GM12878 (cell line): Measurements from ENCODE around the gene SF3B6. TPM values are rescaled to one million over a fixed set of nuclear protein-coding genes. Genes with fewer than 3 reads are reported as not detected.

ENCODE experiments used
- CHD2 ChIP-seq: IDR thresholded peaks from 2 replicates; pipeline ENCODE4 v1.6.1; 2011; ENCODE audit warnings: low read depth, low read length, improper control_type of control experiment, borderline replicate concordance
- EZH2 ChIP-seq: IDR thresholded peaks from 2 replicates; pipeline ENCODE4 v1.6.1; 2012; ENCODE audit warnings: low read depth, mild to moderate bottlenecking, control low read depth, inconsistent platforms, low read length, borderline replicate concordance; ENCODE audit not compliant: control insufficient read depth
- IKZF2 ChIP-seq, 2 experiments: fragments of 450-650 bp; IDR thresholded peaks; 2 replicates each; pipeline ENCODE4 v1.6.1; 2017; ENCODE audit warnings: mild to moderate bottlenecking in 2 of 2, moderate library complexity in 2 of 2
- KAT2A ChIP-seq: conservative IDR thresholded peaks from 2 replicates; pipeline ENCODE4 v1.6.1; 2011; ENCODE audit warnings: low read depth, low read length; ENCODE audit not compliant: control insufficient read depth
- SRF ChIP-seq, 2 experiments: IDR thresholded peaks; 2 replicates each; pipeline ENCODE4 v1.6.1; 2011; ENCODE audit warnings: low read depth in 2 of 2, low read length in 2 of 2, mild to moderate bottlenecking in 1 of 2, moderate library complexity in 1 of 2
- ZNF207 ChIP-seq: fragments of 450-650 bp; IDR thresholded peaks from 2 replicates; pipeline ENCODE4 v1.6.1; 2014; ENCODE audit warnings: antibody characterized with exemption, mild to moderate bottlenecking, borderline replicate concordance
- polyA plus RNA-seq, 11 experiments: library from polyadenylated mRNA; depleted of rRNA in 4 of 11; unstranded in 6 of 11; stranded (reverse) in 5 of 11; fragments of >200 nt; fragmentation: Nextera tagmentation in 4 of 11; fragmentation: Illumina TruSeq in 1 of 11; extraction: Ambion mirVana in 4 of 11; extraction: Trizol in 1 of 11; gene quantifications; 1 replicate in 1 of 11; 2 replicates in 10 of 11; pipeline versions ENCODE4 v1.2.1 to v1.2.3, GENCODE V29; 2011 to 2016; ENCODE audit warnings: inconsistent platforms in 2 of 11, missing spikeins in 2 of 11, low read depth in 1 of 11
- total RNA-seq, 4 experiments: library from RNA; depleted of rRNA in 3 of 4; stranded (reverse); fragments of >200 nt in 3 of 4; fragmentation: Illumina TruSeq in 1 of 4; extraction: Trizol in 1 of 4; gene quantifications; 2 replicates each; pipeline versions ENCODE4 v1.2.1 to v1.2.3, GENCODE V29; 2013 to 2021
- TF ChIP-seq, protein P1 (sequence below): fragments of 450-650 bp; formaldehyde crosslinking; IDR thresholded peaks from 2 replicates; pipeline ENCODE4 v1.5.0; 2022; ENCODE audit warnings: mild to moderate bottlenecking, missing genetic modification characterization
- TF ChIP-seq, protein P2 (sequence below): fragments of 450-650 bp; IDR thresholded peaks from 2 replicates; pipeline ENCODE4 v1.6.1; 2018; ENCODE audit warnings: mild to moderate bottlenecking, low read depth, moderate library complexity; ENCODE audit not compliant: partially characterized antibody
- TF ChIP-seq, protein P3 (sequence below): fragments of 450-650 bp; IDR thresholded peaks from 2 replicates; pipeline ENCODE4 v1.6.1; 2016; ENCODE audit warnings: mild to moderate bottlenecking
- TF ChIP-seq, protein P4 (sequence below): fragments of 450-650 bp; IDR thresholded peaks from 2 replicates; pipeline ENCODE4 v1.6.1; 2018; ENCODE audit warnings: borderline replicate concordance, mild to moderate bottlenecking; ENCODE audit not compliant: partially characterized antibody
- TF ChIP-seq, protein P5 (sequence below): fragments of 450-650 bp; IDR thresholded peaks from 2 replicates; pipeline ENCODE4 v1.6.1; 2017; ENCODE audit warnings: mild to moderate bottlenecking, moderate library complexity

SF3B6 gene
- total and polyA plus RNA-seq, 10 of the 15 experiments (the other 5 are each of a cell fraction or from before 2014, with no cell fraction given), result 118 to 584 (median 270) TPM

DNA sequence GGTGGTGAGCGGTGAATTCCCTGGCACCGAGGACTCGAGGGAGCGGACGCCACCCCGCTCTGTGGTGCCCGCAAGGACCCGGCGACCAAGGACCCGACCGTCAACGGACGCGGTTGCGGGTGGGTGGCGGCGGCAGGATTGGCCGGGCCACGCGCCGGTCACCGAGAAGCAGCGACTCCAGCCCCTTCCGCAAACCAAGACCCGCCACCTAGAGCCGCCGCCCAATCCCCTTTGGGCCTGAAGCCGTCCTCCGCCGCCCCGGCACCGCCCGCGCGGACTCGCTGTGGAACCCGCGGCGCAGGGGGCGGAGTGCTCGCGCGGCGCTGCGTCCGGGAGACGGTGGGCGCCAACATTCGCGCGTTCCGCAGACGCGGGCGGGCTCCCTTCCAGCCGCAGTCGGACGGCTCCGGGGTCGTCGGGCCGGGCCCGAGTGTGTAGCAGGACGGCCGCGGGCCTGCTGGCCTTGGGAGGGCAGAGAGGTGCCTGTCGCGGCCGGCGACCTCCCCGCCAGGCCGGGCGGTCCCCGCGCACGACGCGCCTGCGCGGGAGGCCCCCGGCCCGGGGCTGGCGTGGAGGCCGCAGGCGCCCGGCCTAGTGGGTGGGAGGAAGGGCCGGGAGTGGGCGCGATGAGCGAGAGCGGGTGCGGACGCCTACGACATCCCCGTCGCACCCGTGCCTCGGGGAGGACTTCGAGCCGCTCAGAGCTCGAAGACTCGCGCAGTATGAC, 47.2 kb upstream of the SF3B6 start, which contains the start of the genes FAM228B and PFN4 (continued):
- TF ChIP-seq, protein P1, sequence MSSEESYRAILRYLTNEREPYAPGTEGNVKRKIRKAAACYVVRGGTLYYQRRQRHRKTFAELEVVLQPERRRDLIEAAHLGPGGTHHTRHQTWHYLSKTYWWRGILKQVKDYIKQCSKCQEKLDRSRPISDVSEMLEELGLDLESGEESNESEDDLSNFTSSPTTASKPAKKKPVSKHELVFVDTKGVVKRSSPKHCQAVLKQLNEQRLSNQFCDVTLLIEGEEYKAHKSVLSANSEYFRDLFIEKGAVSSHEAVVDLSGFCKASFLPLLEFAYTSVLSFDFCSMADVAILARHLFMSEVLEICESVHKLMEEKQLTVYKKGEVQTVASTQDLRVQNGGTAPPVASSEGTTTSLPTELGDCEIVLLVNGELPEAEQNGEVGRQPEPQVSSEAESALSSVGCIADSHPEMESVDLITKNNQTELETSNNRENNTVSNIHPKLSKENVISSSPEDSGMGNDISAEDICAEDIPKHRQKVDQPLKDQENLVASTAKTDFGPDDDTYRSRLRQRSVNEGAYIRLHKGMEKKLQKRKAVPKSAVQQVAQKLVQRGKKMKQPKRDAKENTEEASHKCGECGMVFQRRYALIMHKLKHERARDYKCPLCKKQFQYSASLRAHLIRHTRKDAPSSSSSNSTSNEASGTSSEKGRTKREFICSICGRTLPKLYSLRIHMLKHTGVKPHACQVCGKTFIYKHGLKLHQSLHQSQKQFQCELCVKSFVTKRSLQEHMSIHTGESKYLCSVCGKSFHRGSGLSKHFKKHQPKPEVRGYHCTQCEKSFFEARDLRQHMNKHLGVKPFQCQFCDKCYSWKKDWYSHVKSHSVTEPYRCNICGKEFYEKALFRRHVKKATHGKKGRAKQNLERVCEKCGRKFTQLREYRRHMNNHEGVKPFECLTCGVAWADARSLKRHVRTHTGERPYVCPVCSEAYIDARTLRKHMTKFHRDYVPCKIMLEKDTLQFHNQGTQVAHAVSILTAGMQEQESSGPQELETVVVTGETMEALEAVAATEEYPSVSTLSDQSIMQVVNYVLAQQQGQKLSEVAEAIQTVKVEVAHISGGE, result no peak
- TF ChIP-seq ZNF207 (0 out of 2 replicates have a peak, but pooled peaks have one; percentile 62), SRF (IDR thresholded peaks at IDR 0.05; ENCODE audit: low read depth in 2 of 2, low read length in 2 of 2) (0 out of 4 replicates have a peak, but pooled peaks of 1 of the 2 experiments have one; percentile 6), KAT2A (no peak), EZH2 (no peak), CHD2 (peak; percentile 73), IKZF2 (IDR thresholded peaks at IDR 0.05) (peak in 1 of 2 experiments; percentile 2; a peak in 1 of 4 replicates)
- TF ChIP-seq, protein P2, sequence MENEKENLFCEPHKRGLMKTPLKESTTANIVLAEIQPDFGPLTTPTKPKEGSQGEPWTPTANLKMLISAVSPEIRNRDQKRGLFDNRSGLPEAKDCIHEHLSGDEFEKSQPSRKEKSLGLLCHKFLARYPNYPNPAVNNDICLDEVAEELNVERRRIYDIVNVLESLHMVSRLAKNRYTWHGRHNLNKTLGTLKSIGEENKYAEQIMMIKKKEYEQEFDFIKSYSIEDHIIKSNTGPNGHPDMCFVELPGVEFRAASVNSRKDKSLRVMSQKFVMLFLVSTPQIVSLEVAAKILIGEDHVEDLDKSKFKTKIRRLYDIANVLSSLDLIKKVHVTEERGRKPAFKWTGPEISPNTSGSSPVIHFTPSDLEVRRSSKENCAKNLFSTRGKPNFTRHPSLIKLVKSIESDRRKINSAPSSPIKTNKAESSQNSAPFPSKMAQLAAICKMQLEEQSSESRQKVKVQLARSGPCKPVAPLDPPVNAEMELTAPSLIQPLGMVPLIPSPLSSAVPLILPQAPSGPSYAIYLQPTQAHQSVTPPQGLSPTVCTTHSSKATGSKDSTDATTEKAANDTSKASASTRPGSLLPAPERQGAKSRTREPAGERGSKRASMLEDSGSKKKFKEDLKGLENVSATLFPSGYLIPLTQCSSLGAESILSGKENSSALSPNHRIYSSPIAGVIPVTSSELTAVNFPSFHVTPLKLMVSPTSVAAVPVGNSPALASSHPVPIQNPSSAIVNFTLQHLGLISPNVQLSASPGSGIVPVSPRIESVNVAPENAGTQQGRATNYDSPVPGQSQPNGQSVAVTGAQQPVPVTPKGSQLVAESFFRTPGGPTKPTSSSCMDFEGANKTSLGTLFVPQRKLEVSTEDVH, result peak; percentile 4
- TF ChIP-seq, protein P3, sequence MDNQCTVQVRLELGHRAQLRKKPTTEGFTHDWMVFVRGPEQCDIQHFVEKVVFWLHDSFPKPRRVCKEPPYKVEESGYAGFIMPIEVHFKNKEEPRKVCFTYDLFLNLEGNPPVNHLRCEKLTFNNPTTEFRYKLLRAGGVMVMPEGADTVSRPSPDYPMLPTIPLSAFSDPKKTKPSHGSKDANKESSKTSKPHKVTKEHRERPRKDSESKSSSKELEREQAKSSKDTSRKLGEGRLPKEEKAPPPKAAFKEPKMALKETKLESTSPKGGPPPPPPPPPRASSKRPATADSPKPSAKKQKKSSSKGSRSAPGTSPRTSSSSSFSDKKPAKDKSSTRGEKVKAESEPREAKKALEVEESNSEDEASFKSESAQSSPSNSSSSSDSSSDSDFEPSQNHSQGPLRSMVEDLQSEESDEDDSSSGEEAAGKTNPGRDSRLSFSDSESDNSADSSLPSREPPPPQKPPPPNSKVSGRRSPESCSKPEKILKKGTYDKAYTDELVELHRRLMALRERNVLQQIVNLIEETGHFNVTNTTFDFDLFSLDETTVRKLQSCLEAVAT, result no peak
- TF ChIP-seq, protein P4, sequence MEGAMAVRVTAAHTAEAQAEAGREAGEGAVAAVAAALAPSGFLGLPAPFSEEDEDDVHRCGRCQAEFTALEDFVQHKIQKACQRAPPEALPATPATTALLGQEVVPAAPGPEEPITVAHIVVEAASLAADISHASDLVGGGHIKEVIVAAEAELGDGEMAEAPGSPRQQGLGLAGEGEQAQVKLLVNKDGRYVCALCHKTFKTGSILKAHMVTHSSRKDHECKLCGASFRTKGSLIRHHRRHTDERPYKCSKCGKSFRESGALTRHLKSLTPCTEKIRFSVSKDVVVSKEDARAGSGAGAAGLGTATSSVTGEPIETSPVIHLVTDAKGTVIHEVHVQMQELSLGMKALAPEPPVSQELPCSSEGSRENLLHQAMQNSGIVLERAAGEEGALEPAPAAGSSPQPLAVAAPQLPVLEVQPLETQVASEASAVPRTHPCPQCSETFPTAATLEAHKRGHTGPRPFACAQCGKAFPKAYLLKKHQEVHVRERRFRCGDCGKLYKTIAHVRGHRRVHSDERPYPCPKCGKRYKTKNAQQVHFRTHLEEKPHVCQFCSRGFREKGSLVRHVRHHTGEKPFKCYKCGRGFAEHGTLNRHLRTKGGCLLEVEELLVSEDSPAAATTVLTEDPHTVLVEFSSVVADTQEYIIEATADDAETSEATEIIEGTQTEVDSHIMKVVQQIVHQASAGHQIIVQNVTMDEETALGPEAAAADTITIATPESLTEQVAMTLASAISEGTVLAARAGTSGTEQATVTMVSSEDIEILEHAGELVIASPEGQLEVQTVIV, result peak; percentile 31
- TF ChIP-seq, protein P5, sequence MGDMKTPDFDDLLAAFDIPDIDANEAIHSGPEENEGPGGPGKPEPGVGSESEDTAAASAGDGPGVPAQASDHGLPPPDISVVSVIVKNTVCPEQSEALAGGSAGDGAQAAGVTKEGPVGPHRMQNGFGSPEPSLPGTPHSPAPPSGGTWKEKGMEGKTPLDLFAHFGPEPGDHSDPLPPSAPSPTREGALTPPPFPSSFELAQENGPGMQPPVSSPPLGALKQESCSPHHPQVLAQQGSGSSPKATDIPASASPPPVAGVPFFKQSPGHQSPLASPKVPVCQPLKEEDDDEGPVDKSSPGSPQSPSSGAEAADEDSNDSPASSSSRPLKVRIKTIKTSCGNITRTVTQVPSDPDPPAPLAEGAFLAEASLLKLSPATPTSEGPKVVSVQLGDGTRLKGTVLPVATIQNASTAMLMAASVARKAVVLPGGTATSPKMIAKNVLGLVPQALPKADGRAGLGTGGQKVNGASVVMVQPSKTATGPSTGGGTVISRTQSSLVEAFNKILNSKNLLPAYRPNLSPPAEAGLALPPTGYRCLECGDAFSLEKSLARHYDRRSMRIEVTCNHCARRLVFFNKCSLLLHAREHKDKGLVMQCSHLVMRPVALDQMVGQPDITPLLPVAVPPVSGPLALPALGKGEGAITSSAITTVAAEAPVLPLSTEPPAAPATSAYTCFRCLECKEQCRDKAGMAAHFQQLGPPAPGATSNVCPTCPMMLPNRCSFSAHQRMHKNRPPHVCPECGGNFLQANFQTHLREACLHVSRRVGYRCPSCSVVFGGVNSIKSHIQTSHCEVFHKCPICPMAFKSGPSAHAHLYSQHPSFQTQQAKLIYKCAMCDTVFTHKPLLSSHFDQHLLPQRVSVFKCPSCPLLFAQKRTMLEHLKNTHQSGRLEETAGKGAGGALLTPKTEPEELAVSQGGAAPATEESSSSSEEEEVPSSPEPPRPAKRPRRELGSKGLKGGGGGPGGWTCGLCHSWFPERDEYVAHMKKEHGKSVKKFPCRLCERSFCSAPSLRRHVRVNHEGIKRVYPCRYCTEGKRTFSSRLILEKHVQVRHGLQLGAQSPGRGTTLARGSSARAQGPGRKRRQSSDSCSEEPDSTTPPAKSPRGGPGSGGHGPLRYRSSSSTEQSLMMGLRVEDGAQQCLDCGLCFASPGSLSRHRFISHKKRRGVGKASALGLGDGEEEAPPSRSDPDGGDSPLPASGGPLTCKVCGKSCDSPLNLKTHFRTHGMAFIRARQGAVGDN, result peak; percentile 73
